HG02885 (cell line): ENCODE data around the gene ECD.
A peak's percentile ranks its signal among the peaks of the same experiment; 100 is the strongest.

Source experiments
- ATAC-seq: cut with Tn5 transposase; IDR thresholded peaks from one replicate; pipeline ENCODE4 v1.9.1; 2021; ENCODE audit warnings: mild to moderate bottlenecking; ENCODE audit not compliant: unreplicated experiment, poor library complexity

The ECD gene

DNA sequence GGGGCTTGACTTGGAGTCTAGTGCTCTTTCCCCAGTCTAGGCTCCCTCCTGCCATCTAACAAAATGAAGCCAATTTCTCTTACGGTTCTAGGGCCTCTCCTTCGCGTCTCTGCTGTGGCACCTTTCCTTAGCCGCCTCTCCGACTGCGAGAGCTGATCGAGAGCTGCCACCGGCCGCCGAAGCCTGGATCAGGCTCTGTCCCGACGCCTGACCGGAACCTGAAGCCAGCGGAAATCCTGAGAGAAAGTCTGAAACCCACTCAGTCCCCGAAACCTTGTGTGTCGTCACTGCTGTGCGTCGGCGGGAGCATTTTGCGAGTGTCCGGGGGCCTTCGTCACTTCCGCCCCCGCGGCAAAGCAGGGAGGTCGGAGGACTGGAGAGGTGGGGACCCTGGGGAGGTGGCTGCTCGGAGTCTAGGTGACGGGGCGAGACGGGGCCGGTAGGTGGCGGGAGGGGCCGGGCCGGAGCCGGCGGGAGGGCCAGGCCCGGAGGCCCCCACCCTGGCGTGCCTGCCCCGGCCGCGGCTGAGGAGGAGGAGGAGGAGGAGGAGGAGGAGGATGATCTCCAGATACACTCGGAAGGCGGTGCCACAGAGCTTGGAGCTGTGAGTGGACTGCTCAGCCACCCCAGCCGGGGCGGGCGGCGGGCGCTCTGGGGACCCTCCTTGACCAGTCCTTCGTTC is at the start of gene ECD, which contains the start of gene FAM149B1:
Gene ECD, minus strand, starts transcription at position 226 of the 682 bp plus-strand sequence. CDS start 4,071 bp downstream, outside the sequence.
Gene FAM149B1, plus strand, starts transcription at position 337 of the 682 bp plus-strand sequence. Its CDS starts 221 bp downstream, at position 558.
- peak; percentile 94 for ATAC-seq

DNA sequence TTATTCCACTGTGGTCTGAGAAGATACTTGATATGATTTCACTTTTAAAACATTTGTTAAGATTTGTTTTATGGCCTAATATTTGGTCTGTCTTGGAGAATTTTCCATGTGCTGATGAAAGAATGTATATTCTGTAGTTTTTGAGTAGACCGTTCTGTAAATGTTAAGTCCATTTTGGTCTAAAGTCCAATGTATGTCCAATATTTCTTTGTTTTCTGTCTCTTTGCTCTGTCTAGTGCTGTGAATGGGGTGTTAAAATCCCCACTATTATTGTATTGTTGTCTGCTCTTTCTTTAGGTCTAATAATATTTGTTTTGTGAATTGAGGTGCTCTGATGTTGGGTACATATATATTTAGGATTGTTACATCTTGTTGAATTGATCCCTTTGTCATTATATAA is 47.9 kb upstream of the ECD start:
- no peak for ATAC-seq

GRCh38 chr10:73211106-73211811 is 43.5 kb upstream of the ECD start:
- no peak for ATAC-seq

DNA sequence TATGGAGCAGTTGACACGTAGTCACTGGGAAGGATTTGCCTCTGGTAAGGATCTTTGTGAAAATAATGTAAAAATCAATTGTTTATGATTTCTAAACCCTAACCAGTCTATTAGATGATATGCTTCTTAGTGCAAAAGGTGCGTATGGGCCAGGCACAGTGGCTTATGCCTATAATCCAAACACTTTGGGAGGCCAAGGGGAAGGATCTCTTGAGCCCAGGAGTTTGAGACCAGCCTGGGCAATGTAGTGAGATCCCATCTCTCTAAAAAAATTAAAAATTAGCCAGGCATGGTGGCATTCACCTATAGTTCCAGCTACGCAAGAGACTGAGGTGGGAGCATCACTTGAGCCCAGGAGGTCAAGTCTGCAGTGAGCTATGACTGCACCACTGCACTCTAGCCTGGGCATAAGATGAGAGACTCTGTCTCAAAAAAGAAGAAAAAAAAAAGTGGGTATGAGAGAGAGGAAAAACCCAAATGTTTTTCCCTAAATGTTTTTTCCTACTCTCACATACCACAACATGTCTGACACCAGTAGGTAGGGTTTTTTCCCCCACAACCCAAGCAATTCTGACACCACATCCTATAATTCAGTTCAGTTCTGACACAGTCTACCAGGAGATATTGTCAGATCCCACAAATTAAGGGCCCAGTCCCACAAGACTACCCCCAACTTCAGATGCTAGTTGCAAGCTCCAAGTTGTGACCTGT is 42.7 kb upstream of the ECD start:
- ATAC-seq: no peak

GRCh38 chr10:73209705-73210104 is 41.9 kb upstream of the ECD start:
- ATAC-seq: no peak

- no peak for ATAC-seq
Measured at GRCh38 chr10:73207883-73208282, 40.1 kb upstream of the ECD start.

DNA sequence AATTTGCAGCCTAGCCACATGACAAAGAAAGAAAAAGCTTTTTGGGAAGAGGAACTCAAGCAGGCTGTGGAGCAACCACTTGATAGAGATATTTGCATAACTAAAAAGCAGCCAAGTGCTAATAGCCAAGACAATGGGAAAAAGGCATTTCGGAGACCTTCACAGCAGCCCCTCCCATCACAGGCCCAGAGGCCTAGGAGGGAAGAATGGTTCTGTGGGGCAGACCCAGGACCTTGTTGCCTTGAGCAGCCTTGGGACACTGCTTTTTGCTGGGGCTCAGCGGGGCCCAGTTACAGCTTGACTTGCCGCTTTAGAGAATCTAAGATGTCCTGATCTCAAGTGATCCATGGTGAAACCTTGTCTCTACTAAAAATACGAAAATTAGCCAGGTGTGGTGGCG is 38.6 kb upstream of the ECD start:
- no peak for ATAC-seq

DNA sequence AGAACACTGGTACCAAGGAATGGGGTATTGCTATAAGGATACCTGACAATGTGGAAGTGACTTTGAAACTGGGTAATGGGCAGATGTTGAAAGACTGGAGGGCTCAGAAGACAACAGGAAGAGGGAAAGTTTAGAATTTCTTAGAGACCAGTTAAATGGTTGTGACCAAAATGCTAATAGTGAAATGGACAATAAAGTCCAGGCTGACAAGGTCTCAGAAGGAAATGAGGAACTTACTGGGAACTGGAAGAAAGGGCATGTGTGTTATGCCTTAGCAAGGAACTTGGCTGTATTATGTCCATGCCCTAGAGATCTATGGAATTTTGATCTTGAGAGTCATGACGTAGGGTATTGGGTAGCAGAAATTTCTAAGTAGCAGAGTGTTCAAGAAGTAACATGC is 38.1 kb upstream of the ECD start:
- ATAC-seq: no peak

DNA sequence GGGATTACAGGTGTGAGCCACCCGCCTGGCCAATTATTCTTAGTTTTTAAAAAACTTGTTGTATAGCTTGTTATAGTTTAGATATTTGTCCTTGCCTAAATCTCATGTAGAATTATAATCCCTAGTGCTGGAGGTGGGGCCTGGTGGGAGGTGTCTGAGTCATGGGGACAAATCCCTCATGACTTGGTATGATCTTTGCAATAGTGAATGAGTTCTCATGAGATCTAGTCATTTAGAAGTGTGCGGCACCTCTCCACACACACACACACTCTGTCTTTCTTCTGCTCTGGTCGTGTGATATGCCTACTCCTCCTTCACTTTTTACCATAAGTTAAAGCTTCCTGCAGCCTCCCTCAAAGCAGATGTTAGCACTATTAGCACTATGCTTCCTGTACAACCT is 37.3 kb upstream of the ECD start:
- no peak for ATAC-seq

DNA sequence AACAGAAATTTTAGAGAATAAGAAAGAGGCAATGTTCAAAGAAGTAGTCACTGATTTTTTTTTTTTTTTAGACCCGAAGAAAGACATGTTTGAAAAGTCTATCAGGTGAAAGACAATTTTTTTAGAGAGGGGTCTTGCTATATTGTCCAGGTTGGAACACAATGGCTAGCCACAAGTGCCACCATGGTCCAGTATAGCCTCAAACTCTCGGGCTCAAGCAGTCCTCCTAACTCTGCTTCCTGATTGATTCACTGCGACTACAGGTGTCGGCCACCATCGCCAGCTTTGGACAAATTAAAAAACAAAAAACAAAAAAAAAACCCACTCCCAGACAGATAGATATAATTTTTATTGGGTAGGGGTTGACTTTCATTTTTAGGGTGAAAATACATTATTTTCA is 22.4 kb upstream of the ECD start:
- ATAC-seq: no peak

GRCh38 chr10:73186266-73186665 is 18.5 kb upstream of the ECD start:
- no peak for ATAC-seq

- ATAC-seq: no peak
Measured at GRCh38 chr10:73183667-73184281, 16.0 kb upstream of the ECD start.

GRCh38 chr10:73182568-73182967 is 14.8 kb upstream of the ECD start:
- ATAC-seq: no peak

DNA sequence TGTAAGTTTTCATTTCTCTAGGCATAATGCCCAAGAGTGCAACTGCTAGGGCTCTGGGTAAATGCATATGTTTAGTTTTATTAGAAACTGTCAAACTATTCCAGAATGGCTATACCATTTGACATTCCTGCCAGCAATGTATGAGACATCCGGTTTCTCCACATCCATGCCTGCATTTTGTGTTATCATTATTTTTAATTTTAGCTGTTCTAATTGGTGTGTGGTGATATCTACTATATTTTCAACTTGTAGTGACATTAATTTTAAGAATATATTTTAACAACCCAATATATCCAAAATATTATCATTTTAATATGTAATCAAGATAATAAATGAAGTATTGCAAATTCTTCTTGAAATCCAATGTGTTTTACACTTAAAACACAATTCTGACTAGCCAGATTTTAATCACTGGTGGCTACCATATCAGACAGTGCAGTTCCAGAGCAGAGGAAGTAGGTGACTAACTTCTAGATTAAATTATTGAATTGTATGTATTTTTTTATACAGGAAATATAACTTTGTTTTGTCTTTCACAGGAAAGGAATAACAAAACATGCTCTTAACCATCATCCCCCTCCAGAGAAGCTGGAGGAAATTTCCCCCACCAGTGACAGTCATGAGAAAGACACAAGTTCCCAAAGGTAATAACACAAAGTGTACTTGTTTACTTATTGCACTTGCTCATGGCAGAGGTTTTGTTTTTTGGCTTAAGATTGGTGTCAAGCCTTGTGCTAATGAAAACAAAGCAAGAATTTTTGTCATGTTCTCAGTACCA is 6.5 kb upstream of the ECD start:
- ATAC-seq: no peak

GRCh38 chr10:73172867-73173266 is 5.1 kb upstream of the ECD start:
- no peak for ATAC-seq

DNA sequence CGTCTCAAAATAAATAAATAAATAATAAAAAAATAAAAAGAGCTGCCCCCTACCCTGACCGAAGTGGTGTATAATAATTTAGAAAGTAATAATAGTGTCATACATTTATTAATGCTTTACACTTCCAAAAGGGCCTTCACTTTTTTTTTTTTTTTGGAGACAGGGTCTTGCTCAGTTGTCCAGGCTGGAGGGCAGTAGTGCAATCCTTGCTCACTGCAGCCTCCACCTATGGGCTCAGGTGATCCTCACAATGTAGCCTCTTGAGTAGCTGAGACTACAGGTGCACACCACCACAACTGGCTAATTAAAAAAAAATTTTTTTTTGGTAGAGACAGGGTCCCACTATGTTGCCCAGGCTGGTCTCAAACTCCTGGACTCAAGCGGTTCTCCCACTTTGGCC is 1.5 kb upstream of the ECD start:
- no peak for ATAC-seq

DNA sequence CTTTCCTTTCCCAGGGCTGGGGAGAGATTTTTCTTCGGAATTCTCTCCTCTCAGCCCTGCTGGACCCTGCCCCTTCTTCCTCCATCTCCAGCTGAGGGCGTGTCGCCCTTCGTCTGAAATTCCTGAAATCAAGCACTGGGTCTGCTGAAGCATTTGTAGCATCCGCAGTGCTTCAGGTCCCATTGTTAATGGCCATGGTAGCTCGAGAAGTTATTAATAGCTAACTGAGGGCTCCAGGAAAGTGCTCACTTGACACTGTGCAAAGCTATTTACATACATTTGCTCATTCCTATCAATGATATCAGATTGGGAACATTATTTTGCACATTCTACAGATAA is 626 bp upstream of the ECD start:
- peak; percentile 28 for ATAC-seq

- no peak for ATAC-seq
Measured at GRCh38 chr10:73167458-73167782, 388 bp downstream of the ECD start.

GRCh38 chr10:73166972-73167371 is 836 bp downstream of the ECD start:
- ATAC-seq: no peak

DNA sequence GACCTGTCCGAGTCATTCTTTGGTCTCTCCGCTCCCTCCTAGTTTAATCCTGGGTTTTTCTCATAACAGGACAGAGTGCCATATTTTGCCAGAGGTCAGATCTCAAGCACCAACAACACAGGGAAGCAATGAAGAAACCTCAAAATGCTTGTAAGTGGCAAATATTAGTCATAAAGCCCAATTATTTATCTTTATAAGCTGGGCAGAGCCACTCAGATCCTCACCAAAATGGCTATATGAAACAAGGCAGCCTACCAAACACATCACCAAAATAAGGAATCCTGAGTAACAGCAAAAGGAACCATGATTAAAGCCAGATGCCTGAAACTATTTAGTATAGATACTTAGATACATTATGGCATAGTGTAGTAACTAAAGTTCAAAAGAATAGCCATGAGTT is 4.7 kb downstream of the ECD start:
- ATAC-seq: no peak
